A673 (cell line): ENCODE data around the gene LRIG3. TPM values are rescaled to one million over a fixed set of nuclear protein-coding genes. Genes with fewer than 3 reads are reported as not detected.

ENCODE experiments used
- BruUV-seq: library from RNA; stranded (reverse); fragments of 400-500 nt; replicated peaks from 2 replicates; lab custom pipeline; 2021; lab: Mats Ljungman, UMichigan
- CTCF ChIA-PET: fragments of 300-600 bp; sonication (Branson Sonifier 250); formaldehyde crosslinking; loops from one replicate; lab custom pipeline; 2022; ENCODE audit warnings: antibody characterized with exemption; lab: Charles Lee
- POLR2A ChIA-PET: fragments of 300-600 bp; sonication (Branson Sonifier 250); formaldehyde crosslinking; loops from one replicate; lab custom pipeline; 2022; ENCODE audit warnings: antibody characterized with exemption; ENCODE audit not compliant: low non-redundant PET; lab: Charles Lee
- DNase-seq: peaks from one replicate; pipeline ENCODE4 v3.0.0-alpha.2; 2015; ENCODE audit warnings: low spot score
- H3K27ac ChIP-seq: fragments of 200-600 bp; sonication (generic); 2 replicates; pipeline ENCODE4 v1.5.1; 2016; ENCODE audit warnings: mixed run types, low read depth, mild to moderate bottlenecking, mixed read lengths, antibody characterized with exemption, low read length; ENCODE audit not compliant: poor library complexity, severe bottlenecking
- H3K27me3 ChIP-seq: fragments of 200-600 bp; sonication (generic); replicated peaks from 2 replicates; pipeline ENCODE4 v1.6.1; 2017; ENCODE audit warnings: mixed run types, low read depth, mild to moderate bottlenecking, mixed read lengths, antibody characterized with exemption, low read length; ENCODE audit not compliant: insufficient read depth, poor library complexity
- H3K36me3 ChIP-seq: fragments of 200-600 bp; sonication (generic); 2 replicates; pipeline ENCODE4 v1.6.1; 2016; ENCODE audit warnings: mixed run types, mild to moderate bottlenecking, mixed read lengths, antibody characterized with exemption, low read length; ENCODE audit not compliant: insufficient read depth, poor library complexity, severe bottlenecking
- H3K4me1 ChIP-seq: fragments of 200-600 bp; sonication (generic); 2 replicates; pipeline ENCODE4 v1.6.1; 2017; ENCODE audit warnings: mixed run types, mild to moderate bottlenecking, mixed read lengths, antibody characterized with exemption, low read length; ENCODE audit not compliant: insufficient read depth, poor library complexity, severe bottlenecking
- H3K4me3 ChIP-seq: fragments of 200-600 bp; sonication (generic); 2 replicates; pipeline ENCODE4 v1.5.1; 2016; ENCODE audit warnings: low read depth, mixed run types, mild to moderate bottlenecking, mixed read lengths, low read length; ENCODE audit not compliant: poor library complexity, severe bottlenecking
- H3K9me3 ChIP-seq: fragments of 200-600 bp; sonication (generic); 2 replicates; pipeline ENCODE4 v1.6.1; 2016; ENCODE audit warnings: mixed run types, low read depth, mild to moderate bottlenecking, mixed read lengths, antibody characterized with exemption, low read length; ENCODE audit not compliant: poor library complexity, severe bottlenecking
- EZH2 ChIP-seq: fragments of 200-600 bp; sonication (generic); IDR thresholded peaks from 2 replicates; pipeline ENCODE4 v1.6.1; 2017; ENCODE audit warnings: borderline replicate concordance, low read depth, mild to moderate bottlenecking, mixed read lengths, antibody characterized with exemption, low read length; ENCODE audit not compliant: poor library complexity, severe bottlenecking
- intact Hi-C: fragments of 100-400 bp; cut with micrococcal nuclease; formaldehyde crosslinking; loops from one replicate; pipeline ENCODE4 v1.10.0; 2022; ENCODE audit not compliant: unreplicated experiment
- total RNA-seq: library from RNA; stranded (reverse); gene quantifications from 2 replicates; pipeline ENCODE4 v1.2.3, GENCODE V29; 2021
- TF ChIP-seq, protein P1 (sequence below): fragments of 300-800, 200-600 bp; sonication (generic); conservative IDR thresholded peaks from 2 replicates; pipeline ENCODE4 v1.5.1; 2017; ENCODE audit warnings: low read depth, mild to moderate bottlenecking, antibody characterized with exemption, low read length, moderate library complexity, mixed read lengths

Gene LRIG3
- total RNA-seq, 1 experiment from 2014 or later, result 13.4 TPM

DNA sequence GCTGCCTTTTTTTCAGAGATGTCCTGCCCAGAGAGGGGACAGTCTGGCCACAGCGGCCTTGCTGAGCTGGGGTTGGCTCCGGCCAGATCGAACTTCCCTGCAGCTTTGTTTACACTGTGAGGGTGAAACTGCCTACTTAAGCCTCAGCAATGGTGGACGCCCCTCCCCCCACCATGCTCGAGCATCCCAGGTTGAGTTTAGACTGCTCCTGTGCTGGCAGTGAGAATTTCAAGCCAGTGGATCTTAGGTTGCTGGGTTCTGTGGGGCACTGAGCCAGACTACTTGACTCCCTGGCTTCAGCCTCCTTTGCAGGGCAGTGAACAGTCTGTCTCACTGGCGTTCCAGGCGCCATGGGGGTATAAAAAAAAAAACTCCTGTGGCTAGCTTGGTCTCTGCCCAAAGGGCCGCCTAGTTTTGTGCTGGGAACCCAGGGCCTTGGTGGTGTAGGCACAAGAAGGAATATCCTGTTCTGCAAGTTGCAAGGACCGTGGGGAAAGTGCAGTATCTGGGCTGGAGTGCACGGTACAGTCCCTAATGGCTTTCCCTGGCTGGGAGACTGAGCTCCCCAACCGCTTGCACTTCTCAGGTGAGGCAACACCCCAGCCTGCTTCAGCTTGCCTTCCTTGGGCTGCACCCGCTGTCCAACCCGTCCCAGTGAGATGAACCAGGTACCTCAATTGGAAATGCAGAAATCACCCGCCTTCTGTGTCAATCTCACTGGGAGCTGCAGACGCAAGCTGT is 79.1 kb downstream of the LRIG3 start:
- DNase-seq, result no peak
- CTCF ChIA-PET, result no interaction called here
- no peak overlapping the region for H3K4me3 ChIP-seq
- POLR2A ChIA-PET, result no interaction called here
- no peaks in the 10 kb centered on the region for H3K27me3 ChIP-seq
- no peak overlapping the region for H3K27ac ChIP-seq
- no TSS peak for BruUV-seq
- H3K9me3 ChIP-seq, result no peaks in the 10 kb centered on the region
- no peaks in the 10 kb centered on the region for H3K36me3 ChIP-seq
- intact Hi-C loops, result no loop called here
- H3K4me1 ChIP-seq, result no peaks in the 10 kb centered on the region
- TF ChIP-seq EZH2, result no peak
- TF ChIP-seq, protein P1, sequence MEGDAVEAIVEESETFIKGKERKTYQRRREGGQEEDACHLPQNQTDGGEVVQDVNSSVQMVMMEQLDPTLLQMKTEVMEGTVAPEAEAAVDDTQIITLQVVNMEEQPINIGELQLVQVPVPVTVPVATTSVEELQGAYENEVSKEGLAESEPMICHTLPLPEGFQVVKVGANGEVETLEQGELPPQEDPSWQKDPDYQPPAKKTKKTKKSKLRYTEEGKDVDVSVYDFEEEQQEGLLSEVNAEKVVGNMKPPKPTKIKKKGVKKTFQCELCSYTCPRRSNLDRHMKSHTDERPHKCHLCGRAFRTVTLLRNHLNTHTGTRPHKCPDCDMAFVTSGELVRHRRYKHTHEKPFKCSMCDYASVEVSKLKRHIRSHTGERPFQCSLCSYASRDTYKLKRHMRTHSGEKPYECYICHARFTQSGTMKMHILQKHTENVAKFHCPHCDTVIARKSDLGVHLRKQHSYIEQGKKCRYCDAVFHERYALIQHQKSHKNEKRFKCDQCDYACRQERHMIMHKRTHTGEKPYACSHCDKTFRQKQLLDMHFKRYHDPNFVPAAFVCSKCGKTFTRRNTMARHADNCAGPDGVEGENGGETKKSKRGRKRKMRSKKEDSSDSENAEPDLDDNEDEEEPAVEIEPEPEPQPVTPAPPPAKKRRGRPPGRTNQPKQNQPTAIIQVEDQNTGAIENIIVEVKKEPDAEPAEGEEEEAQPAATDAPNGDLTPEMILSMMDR, result no peak

DNA sequence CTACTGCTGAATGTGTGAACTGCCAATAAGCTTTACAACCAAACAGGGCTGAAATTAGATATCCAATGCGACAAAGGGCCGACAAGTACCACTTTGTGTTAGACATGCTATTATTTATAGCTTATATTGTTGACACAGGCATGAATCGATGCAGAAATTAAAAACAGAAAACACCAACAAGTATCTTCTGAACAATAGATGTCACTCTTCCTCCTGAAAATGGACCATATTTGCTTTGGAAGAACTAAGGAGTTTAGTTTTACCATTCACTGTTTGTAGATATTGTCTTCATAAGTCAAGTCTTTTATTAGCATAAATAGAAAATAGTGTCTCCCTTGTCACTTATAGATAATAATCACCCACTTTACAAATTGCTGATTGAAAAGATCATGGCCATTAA is 86.5 kb downstream of the LRIG3 start:
- no peaks in the 10 kb centered on the region for H3K36me3 ChIP-seq
- no peak for TF ChIP-seq EZH2
- TF ChIP-seq, protein P1, result 0 out of 2 replicates have a peak, but pooled peaks have one; percentile 35
- H3K9me3 ChIP-seq, result no peaks in the 10 kb centered on the region
- no peaks in the 10 kb centered on the region for H3K4me1 ChIP-seq
- no peak overlapping the region for H3K27ac ChIP-seq
- ChIA-PET CTCF (interaction anchor here (0.5 to 0.6 kb wide), 2 partner anchors 27 to 293 kb away, joined by 3 read pairs; no protein-coding TSS in a partner anchor), POLR2A (no interaction called here)
- H3K27me3 ChIP-seq, result no peaks in the 10 kb centered on the region
- intact Hi-C loops, result loop anchor here (10.0 kb wide), 1 partner anchor 251 kb away; no protein-coding TSS in a partner anchor
- no peak overlapping the region for H3K4me3 ChIP-seq
- BruUV-seq, result no TSS peak
- peak; percentile 8 for DNase-seq

DNA sequence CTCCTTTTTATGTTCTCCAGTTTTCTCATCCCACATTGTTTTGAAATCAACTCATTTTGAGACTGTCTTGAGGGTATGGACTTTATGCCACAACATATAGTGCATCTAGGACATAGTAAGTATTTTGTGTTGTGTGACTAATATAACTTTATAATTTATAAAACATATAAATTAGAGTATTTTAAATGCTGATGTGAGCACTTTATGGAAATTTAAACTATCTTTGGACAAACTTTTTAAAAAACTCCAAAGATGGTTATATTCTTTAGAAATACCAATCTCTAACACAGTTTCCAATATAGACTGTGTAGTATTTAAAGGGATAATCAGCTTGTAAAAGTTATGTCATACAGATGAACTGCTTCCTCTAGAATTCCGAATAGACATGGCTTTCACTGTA is 87.4 kb downstream of the LRIG3 start:
- no peaks in the 10 kb centered on the region for H3K27me3 ChIP-seq
- H3K4me1 ChIP-seq, result no peaks in the 10 kb centered on the region
- TF ChIP-seq EZH2, result no peak
- TF ChIP-seq, protein P1, result no peak
- no peak overlapping the region for H3K4me3 ChIP-seq
- H3K27ac ChIP-seq, result no peak overlapping the region
- intact Hi-C loops, result loop anchor here (10.0 kb wide), 1 partner anchor 252 kb away; no protein-coding TSS in a partner anchor
- BruUV-seq, result no TSS peak
- ChIA-PET POLR2A (no interaction called here), CTCF (no interaction called here)
- H3K36me3 ChIP-seq, result no peaks in the 10 kb centered on the region
- H3K9me3 ChIP-seq, result no peaks in the 10 kb centered on the region
- DNase-seq, result no peak
